ENCODE measurements around the gene PSENEN. TPM values are rescaled to one million over a fixed set of nuclear protein-coding genes. Genes with fewer than 3 reads are reported as not detected.

Gene PSENEN
- total and polyA plus RNA-seq, 2 experiments from 2014 or later: 39.1 to 106 TPM

GRCh38 chr19:35751839-35752745, 6.6 kb downstream of the PSENEN start:
- DNase-seq (ENCODE audit: low spot score): no peak
- H3K9me3 ChIP-seq (ENCODE audit: low read depth): no peaks in the 10 kb centered on the region
- H3K27ac ChIP-seq: no peak overlapping the region
- H3K4me2 ChIP-seq: no peak overlapping the region
- H3K9me2 ChIP-seq (replicated peaks; ENCODE audit: insufficient read depth): no peaks in the 10 kb centered on the region
- peaks cover 25% of the 10 kb centered on the region for H3K4me1 ChIP-seq (ENCODE audit: insufficient read depth)
- no peaks in the 10 kb centered on the region for H3K36me3 ChIP-seq (replicated peaks; ENCODE audit: insufficient read depth, low read depth)
- H4K20me1 ChIP-seq (ENCODE audit: insufficient read depth, poor library complexity, severe bottlenecking): no peaks in the 10 kb centered on the region
- no peak overlapping the region for H3K4me3 ChIP-seq
- H3K79me2 ChIP-seq: peaks cover 27% of the 10 kb centered on the region
- no peak for TF ChIP-seq EZH2 (IDR thresholded peaks at IDR 0.05; ENCODE audit: borderline replicate concordance)
- TF ChIP-seq CTCF (IDR thresholded peaks at IDR 0.05; ENCODE audit: poor library complexity): no peak
- TF ChIP-seq EZH2phosphoT487 (IDR thresholded peaks at IDR 0.05; ENCODE audit: low read depth, severe bottlenecking, unreplicated experiment): no peak
- WGBS (ENCODE audit: low lambda C conversion rate, missing lambda C conversion rate): 97% methylated on average over 14 of the region's 14 CpGs
- peaks cover 2% of the 10 kb centered on the region for H3K27me3 ChIP-seq
- H2AFZ ChIP-seq: no peak overlapping the region

- H4K20me1 ChIP-seq (ENCODE audit: insufficient read depth, poor library complexity, severe bottlenecking): no peaks in the 10 kb centered on the region
- 98% methylated on average over 20 of the region's 20 CpGs for WGBS (ENCODE audit: low lambda C conversion rate, missing lambda C conversion rate)
- no peak overlapping the region for H3K27ac ChIP-seq
- no peaks in the 10 kb centered on the region for H3K9me2 ChIP-seq (replicated peaks; ENCODE audit: insufficient read depth)
- peaks cover 27% of the 10 kb centered on the region for H3K4me1 ChIP-seq (ENCODE audit: insufficient read depth)
- no peaks in the 10 kb centered on the region for H3K36me3 ChIP-seq (replicated peaks; ENCODE audit: insufficient read depth, low read depth)
- no peak overlapping the region for H2AFZ ChIP-seq
- no peaks in the 10 kb centered on the region for H3K9me3 ChIP-seq (ENCODE audit: low read depth)
- H3K27me3 ChIP-seq: peaks cover 2% of the 10 kb centered on the region
- TF ChIP-seq CTCF (IDR thresholded peaks at IDR 0.05; ENCODE audit: poor library complexity) (no peak), EZH2 (IDR thresholded peaks at IDR 0.05; ENCODE audit: borderline replicate concordance) (no peak), EZH2phosphoT487 (IDR thresholded peaks at IDR 0.05; ENCODE audit: low read depth, severe bottlenecking, unreplicated experiment) (no peak)
- peaks cover 21% of the 10 kb centered on the region for H3K79me2 ChIP-seq
- no peak for DNase-seq (ENCODE audit: low spot score)
- H3K4me2 ChIP-seq: no peak overlapping the region
- H3K4me3 ChIP-seq: no peak overlapping the region
These were observed 7.4 kb downstream of the PSENEN start for GRCh38 chr19:35752746-35753350.

- no peak overlapping the region for H3K27ac ChIP-seq
- no peaks in the 10 kb centered on the region for H3K9me3 ChIP-seq (ENCODE audit: low read depth)
- H3K4me3 ChIP-seq: no peak overlapping the region
- no peaks in the 10 kb centered on the region for H3K9me2 ChIP-seq (replicated peaks; ENCODE audit: insufficient read depth)
- H3K27me3 ChIP-seq: peaks cover 2% of the 10 kb centered on the region
- H3K36me3 ChIP-seq (replicated peaks; ENCODE audit: insufficient read depth, low read depth): no peaks in the 10 kb centered on the region
- peaks cover 30% of the 10 kb centered on the region for H3K4me1 ChIP-seq (ENCODE audit: insufficient read depth)
- no peak for TF ChIP-seq CTCF (IDR thresholded peaks at IDR 0.05; ENCODE audit: poor library complexity)
- no peak for TF ChIP-seq EZH2 (IDR thresholded peaks at IDR 0.05; ENCODE audit: borderline replicate concordance)
- no peak for TF ChIP-seq EZH2phosphoT487 (IDR thresholded peaks at IDR 0.05; ENCODE audit: low read depth, severe bottlenecking, unreplicated experiment)
- peaks cover 21% of the 10 kb centered on the region for H3K79me2 ChIP-seq
- no peak for DNase-seq (ENCODE audit: low spot score)
- no peak overlapping the region for H2AFZ ChIP-seq
- H4K20me1 ChIP-seq (ENCODE audit: insufficient read depth, poor library complexity, severe bottlenecking): no peaks in the 10 kb centered on the region
- H3K4me2 ChIP-seq: no peak overlapping the region
- 93% methylated on average over 19 of the region's 20 CpGs for WGBS (ENCODE audit: low lambda C conversion rate, missing lambda C conversion rate)
These were observed 8.4 kb downstream of the PSENEN start for GRCh38 chr19:35753634-35754369.
